Parathyroid adenoma (tissue), 2 donors: ENCODE measurements around the gene PIK3CG.

ENCODE experiments used
- H2AFZ ChIP-seq: fragments of 300-600 bp; sonication (generic); one replicate; pipeline ENCODE4 v1.7.0; 2017; ENCODE audit warnings: antibody characterized with exemption, mild to moderate bottlenecking
- H3K27ac ChIP-seq: fragments of 300-600 bp; sonication (generic); one replicate; pipeline ENCODE4 v1.7.0; 2017
- H3K27me3 ChIP-seq: fragments of 300-600 bp; sonication (generic); one replicate; pipeline ENCODE4 v1.7.0; 2017; ENCODE audit warnings: low read length; ENCODE audit not compliant: control insufficient read depth, insufficient read depth
- H3K36me3 ChIP-seq: fragments of 300-600 bp; sonication (generic); one replicate; pipeline ENCODE4 v1.7.0; 2017; ENCODE audit warnings: low read length; ENCODE audit not compliant: control insufficient read depth, insufficient read depth
- H3K4me1 ChIP-seq: fragments of 300-600 bp; sonication (generic); one replicate; pipeline ENCODE4 v1.7.0; 2017; ENCODE audit warnings: control low read depth
- H3K4me2 ChIP-seq: fragments of 300-600 bp; sonication (generic); one replicate; pipeline ENCODE4 v1.7.0; 2017; ENCODE audit warnings: low read length
- H3K4me3 ChIP-seq: fragments of 300-600 bp; sonication (generic); one replicate; pipeline ENCODE4 v1.7.0; 2017; ENCODE audit warnings: low read depth, low read length
- H3K79me2 ChIP-seq: fragments of 300-600 bp; sonication (generic); one replicate; pipeline ENCODE4 v1.7.0; 2017; ENCODE audit warnings: control low read depth
- H3K9ac ChIP-seq: fragments of 300-600 bp; sonication (generic); one replicate; pipeline ENCODE4 v1.7.0; 2017; ENCODE audit warnings: mild to moderate bottlenecking
- H3K9me3 ChIP-seq: fragments of 300-600 bp; sonication (generic); one replicate; pipeline ENCODE4 v1.7.0; 2017; ENCODE audit warnings: low read length; ENCODE audit not compliant: control insufficient read depth
- TF ChIP-seq, protein P1 (sequence below): fragments of 300-600 bp; sonication (generic); IDR thresholded peaks from one replicate; pipeline ENCODE4 v1.7.0; 2017; ENCODE audit warnings: antibody characterized with exemption, mild to moderate bottlenecking
- donor health status: primary hyperparathyroidism.

PIK3CG gene

GRCh38 chr7:106865130-106866041 lies at the start of gene PIK3CG:
TSS of gene PIK3CG (plus strand) at chr7:106865282. CDS start at chr7:106867562, 2,280 bp downstream.
- Histone ChIP-seq H3K36me3 (no peaks in the 10 kb centered on the region), H3K27me3 (no peaks in the 10 kb centered on the region), H3K4me3 (peak within 1 kb of the TSS; percentile 28), H3K27ac (no peak within 1 kb of the TSS), H2AFZ (no peak within 1 kb of the TSS), H3K9me3 (no peaks in the 10 kb centered on the region), H3K79me2 (no peaks in the 10 kb centered on the region), H3K4me2 (peak within 1 kb of the TSS; percentile 18), H3K4me1 (no peaks in the 10 kb centered on the region), H3K9ac (no peak within 1 kb of the TSS)
- TF ChIP-seq, protein P1, sequence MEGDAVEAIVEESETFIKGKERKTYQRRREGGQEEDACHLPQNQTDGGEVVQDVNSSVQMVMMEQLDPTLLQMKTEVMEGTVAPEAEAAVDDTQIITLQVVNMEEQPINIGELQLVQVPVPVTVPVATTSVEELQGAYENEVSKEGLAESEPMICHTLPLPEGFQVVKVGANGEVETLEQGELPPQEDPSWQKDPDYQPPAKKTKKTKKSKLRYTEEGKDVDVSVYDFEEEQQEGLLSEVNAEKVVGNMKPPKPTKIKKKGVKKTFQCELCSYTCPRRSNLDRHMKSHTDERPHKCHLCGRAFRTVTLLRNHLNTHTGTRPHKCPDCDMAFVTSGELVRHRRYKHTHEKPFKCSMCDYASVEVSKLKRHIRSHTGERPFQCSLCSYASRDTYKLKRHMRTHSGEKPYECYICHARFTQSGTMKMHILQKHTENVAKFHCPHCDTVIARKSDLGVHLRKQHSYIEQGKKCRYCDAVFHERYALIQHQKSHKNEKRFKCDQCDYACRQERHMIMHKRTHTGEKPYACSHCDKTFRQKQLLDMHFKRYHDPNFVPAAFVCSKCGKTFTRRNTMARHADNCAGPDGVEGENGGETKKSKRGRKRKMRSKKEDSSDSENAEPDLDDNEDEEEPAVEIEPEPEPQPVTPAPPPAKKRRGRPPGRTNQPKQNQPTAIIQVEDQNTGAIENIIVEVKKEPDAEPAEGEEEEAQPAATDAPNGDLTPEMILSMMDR, result no peak

- H3K4me1 ChIP-seq, result no peaks in the 10 kb centered on the region
- no peak overlapping the region for H3K4me3 ChIP-seq
- TF ChIP-seq, protein P1, result no peak
- H3K4me2 ChIP-seq, result no peak overlapping the region
- H3K9me3 ChIP-seq, result no peaks in the 10 kb centered on the region
- no peak overlapping the region for H3K9ac ChIP-seq
- H3K79me2 ChIP-seq, result no peaks in the 10 kb centered on the region
- H3K27me3 ChIP-seq, result no peaks in the 10 kb centered on the region
- no peaks in the 10 kb centered on the region for H3K36me3 ChIP-seq
- H2AFZ ChIP-seq, result no peak overlapping the region
- H3K27ac ChIP-seq, result no peak overlapping the region
These were observed 48.0 kb upstream of the PIK3CG start for GRCh38 chr7:106817098-106817497.

GRCh38 chr7:106818736-106819135 lies 46.3 kb upstream of the PIK3CG start:
- Histone ChIP-seq H3K4me1 (no peaks in the 10 kb centered on the region), H3K27ac (no peak overlapping the region), H3K9me3 (no peaks in the 10 kb centered on the region), H3K36me3 (no peaks in the 10 kb centered on the region), H3K27me3 (no peaks in the 10 kb centered on the region), H3K79me2 (no peaks in the 10 kb centered on the region), H3K9ac (no peak overlapping the region), H3K4me3 (no peak overlapping the region), H2AFZ (no peak overlapping the region), H3K4me2 (no peak overlapping the region)
- TF ChIP-seq, protein P1, result no peak

GRCh38 chr7:106819546-106819945 lies 45.5 kb upstream of the PIK3CG start:
- Histone ChIP-seq H3K9me3 (no peaks in the 10 kb centered on the region), H3K4me3 (no peak overlapping the region), H2AFZ (no peak overlapping the region), H3K36me3 (no peaks in the 10 kb centered on the region), H3K27me3 (no peaks in the 10 kb centered on the region), H3K9ac (no peak overlapping the region), H3K4me1 (no peaks in the 10 kb centered on the region), H3K79me2 (no peaks in the 10 kb centered on the region), H3K27ac (no peak overlapping the region), H3K4me2 (no peak overlapping the region)
- TF ChIP-seq, protein P1, result no peak
